NCI-H1417 treated with DMSO at 0.1 percent for 48 hours (cell line): ENCODE measurements around the gene WNT9B.

Source experiments
- DNase-seq: peaks from one replicate; lab custom pipeline; 2025; lab: John Stamatoyannopoulos, UW

The WNT9B gene

DNA sequence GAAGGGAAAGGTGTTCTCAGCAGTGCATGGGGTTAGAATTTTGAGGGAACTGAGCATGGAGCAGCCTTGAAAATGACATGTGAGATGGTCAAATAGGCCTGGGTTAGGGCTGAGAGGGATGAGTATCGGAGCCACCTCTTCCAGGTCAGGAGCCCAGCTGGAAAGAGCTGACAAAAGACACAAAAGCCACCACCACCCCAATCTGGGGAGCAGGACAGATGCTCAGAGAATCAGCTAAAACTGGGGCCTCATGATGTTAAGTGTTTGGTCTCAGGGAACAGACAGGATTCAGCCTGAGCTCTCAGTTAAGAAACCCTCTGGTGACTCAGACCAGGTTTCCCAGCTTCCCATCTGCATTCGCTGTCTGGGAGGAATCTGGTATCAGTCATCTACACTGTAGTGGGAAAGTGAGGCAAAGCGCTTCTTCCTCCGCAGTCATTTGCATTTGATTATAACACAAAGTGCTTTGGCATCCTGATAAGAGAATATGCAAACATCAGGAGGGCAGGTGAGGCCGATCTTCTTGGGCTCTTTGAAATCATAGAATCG lies 2.6 kb downstream of the WNT9B start:
- DNase-seq, result no peak

DNA sequence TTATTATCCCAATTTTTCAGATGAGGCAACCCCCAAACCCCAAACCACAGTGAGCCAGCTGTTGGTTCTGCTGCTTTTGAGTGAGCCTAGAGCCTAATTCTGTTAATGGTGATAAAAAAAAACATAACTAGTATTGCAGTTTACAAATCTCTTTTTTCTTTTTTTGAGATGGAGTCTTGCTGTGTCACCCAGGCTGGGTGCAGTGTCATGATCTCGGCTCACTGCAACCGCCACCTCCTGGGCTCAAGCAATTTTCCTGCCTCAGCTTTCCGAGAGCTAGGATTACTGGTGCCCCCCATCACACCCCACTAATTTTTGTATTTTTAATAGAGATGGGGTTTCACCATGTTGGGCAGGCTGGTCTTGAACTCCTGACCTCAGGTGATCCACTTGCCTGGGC lies 3.1 kb downstream of the WNT9B start:
- DNase-seq, result no peak

DNA sequence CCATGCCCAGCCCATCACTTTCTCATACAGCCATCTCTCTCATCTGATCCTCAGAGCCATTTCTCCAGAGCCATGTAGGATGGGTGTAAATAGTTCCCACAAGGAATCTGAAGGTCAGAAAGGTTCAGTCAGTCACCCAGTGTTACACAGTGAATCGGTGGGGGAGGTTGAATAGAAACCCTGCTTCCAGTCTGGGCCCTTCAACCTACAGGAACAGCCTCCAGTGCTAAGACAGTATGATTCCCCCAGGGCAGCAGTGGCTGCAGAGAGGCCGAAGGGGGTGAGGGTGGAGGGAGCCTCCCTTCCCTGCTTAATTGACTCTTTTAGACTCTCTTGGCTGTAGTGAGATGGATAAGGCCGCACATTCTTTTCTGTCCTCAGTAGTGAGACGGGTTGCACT lies 3.6 kb downstream of the WNT9B start:
- no peak for DNase-seq

DNA sequence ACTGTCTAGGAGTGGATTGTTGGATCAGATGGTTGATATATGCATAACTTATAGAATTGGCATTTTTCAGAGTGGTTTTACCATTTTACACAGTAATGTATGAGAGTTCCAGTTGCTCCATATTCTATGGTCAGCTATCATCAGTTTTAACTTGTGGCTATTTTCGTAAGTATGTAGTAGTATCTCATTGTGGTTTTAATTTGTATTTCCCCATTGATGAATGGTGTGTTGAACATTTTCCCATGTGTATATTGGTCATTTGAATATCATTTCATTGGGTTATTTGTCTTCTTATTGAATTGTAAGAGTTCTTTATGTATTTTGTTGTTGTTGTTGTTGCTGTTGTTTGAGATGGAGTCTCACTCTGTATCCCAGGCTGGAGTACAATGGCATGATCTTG lies 6.2 kb downstream of the WNT9B start:
- DNase-seq, result no peak

DNA sequence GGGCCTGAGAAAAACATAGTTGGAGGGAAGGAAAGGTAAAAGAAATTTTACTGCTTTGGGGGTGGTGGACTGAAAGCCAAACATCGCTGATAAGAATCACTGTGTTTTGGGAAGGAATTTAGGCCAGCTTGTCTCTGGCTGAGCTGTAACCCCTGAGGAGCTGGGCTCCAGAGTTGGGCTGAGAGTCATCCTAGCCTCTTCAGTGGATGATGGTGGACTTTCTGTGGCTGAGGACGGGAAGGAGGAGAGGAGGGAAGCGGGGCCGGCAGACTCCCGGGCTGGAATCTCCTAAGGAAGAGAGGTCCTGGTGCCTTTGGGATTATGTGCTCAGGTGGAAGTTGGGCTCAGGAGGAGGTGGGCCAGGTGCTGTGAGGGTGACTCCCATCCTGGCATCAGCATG lies 8.6 kb downstream of the WNT9B start:
- DNase-seq, result no peak

DNA sequence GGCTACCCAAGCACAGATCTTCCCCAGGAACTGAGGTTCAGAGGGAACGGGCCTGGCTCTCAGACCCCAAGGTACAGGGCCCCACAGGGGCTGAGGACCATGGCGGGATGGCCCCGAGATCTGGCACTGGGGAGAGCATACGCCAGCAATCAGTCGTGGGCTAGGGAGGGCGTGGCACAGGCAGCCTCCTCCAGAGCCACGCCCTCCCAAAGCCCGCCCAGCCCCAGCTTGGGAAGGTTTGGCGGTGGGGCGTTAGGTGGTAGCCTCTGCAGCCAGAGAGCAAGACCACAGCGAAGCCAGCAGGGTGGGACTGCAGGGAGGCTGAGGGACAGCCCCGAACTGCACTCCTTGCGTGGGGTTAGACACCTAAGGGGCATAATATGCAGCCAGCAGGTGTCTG lies 11.6 kb downstream of the WNT9B start:
- no peak for DNase-seq

DNA sequence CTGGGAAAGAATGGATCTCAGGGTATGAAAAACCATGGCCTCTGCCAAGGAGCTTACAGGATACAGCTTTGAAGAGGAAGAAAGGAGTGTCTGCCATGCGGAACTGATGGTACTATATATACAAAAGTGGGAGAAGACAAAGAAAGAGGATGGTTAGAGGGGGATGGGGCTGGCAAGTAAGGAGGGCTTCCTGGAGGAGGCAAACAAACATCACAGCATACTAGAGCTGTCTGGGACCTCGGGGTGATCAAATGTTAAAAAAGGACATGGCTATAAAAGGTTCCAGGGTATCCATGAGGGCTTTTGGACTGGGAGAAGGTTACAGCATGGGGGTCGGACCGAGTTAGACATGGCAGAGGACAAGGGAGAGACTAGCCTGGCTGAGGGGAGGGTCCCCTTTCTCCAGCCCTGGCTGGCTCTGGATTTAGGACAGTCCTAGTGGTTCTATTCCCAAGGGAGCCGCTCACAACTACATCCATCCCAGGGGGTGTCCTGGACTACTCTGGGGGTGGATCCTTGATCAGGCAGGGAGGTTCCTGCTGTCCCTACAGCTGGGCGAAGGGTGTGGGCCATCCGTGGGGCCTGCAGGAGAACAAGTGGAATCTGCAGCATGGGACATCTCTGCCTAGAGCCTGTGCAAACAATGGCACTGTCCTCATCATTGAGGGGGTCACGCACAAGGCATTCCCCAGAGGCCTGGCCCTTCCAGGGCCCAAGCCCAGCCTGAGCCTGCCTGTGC lies 12.2 kb downstream of the WNT9B start:
- DNase-seq, result no peak

DNA sequence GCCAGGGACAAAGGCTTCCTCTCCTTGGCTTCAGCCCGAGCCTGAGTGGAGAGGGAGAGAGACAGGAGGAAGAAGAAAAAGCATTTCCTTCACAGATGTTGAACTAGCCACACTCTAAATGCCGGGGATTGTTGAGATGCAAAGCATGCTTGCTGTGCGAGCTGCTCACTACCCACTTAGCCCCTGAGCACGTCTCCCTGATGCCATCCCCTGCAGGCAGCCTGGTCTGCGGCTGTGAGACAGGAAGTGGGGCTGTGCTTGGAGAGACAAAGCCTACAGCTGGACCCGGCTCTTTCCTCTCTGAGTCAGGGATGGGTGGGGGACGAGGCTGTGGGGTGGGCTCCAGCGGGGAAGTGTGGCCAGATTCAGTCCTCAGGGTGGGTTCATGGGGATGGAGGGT lies 13.7 kb downstream of the WNT9B start:
- DNase-seq, result no peak

DNA sequence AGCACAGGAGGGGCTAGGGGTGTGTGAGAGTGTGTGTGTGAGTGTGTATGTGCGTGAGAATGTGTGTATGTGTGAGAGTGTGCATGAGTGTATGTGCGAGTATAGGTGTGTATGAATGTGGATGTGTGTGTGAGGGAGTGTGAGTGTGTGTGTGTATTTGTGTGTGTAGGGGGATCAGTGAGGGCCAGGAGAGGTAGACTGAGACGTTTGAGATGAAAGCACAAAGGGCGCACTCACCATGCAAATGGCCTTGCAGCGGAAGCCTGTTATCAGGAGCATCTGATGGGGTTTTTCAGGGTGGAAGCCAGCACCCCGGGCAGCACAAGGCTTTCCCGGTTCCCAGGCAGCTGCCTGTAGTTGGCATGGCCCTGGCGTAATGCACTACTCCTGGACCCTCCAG lies 14.9 kb downstream of the WNT9B start:
- DNase-seq, result no peak

DNA sequence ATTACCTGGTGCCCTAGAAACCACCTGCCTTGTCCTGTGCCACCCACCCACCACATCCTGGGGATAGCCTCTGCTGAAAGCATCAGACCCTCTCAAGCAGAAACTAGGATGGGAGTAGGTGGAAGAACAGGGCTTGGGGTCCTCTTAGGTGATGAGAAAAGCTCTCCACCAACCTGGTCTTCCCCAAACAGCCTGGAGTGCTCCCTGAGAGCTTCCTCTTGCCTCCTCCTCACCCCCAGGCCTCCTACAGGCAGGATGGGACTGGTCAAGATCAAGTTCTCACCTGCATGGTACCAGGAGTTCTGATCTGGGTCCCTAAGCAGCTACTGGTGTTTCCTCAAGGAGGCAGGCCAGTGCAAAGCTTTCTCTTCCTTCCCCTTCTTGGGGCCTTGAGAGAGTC lies 15.4 kb downstream of the WNT9B start:
- no peak for DNase-seq

DNA sequence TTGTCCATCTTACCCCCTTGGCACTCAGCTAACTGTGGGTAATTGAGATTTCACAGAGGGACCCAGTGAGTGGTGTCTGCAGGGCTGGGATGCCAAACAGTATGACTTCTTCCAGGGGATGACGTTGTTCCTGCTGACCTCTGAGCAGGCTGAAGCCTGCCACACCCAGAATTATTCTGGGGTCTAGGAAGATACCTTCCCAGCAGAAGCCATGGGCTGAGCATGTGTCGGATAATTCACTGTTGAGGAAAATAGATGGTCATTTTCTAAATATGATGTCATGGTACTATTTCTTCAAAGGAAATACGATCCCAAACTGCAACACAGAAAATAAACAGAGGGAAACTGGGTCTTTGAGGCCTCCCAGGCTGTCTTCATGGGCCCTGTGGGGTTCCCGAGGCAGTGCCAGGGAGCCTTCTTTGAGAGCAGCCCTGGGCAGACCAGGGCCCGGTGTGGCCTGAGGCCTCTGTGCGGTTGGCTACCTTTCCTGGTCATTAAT lies 17.4 kb downstream of the WNT9B start:
- no peak for DNase-seq

DNA sequence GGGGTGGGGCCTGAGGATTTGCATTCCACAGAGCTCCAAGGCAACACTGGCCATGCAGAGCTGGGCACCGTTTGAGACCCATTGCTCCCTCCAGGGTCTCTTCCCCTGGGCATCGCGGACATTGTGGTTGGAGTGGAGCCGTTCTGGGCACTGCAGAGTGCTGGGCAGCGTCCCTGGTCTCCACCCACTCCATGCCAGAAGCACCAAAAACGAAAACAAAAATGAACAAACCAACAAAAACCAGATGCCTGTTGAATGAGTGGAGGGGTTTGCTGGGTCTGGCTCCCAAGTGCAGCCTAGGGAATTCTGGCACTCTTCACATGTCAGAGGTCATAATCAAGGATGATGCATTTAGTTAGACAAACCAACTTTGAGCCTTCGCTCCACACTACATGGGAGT lies 17.9 kb downstream of the WNT9B start:
- DNase-seq, result no peak

DNA sequence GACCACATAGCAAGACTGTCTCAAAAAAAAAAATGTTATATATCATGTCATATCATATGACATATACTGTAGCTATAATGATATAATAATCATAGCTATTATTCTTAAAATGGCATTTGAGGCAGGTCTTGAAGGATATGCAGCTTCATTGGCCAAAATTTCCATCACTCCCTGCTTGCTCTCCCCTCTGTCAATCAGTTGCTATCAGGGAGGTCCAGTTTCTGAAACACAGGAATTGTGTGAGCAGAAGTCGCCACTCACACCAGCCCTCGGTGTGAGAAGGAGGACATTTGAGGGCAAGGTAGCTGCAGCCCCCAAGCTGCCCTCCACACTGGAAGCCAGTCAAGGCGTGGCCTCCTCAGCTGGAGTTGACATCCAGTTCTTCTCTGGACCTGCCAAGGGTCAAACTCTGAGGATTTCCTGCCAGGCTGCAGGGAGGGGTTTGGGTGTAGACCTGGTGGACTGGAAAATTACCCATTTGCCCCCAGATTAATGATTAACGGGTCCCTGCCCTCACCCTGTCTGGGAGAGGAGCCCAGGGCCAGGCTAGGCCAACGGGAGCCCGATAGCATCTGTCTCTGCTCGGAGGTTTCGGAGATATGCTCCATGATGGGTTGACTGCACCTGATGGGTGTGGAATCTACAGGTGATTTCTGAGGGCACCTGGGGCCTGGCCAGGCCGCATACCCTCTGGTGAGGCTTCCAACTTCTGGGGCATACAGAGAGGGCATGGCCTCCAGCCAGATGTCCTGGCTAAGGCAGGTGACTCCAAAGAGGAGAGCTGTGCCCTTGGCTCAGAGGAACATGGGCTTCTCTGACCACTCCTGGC lies 18.8 kb downstream of the WNT9B start:
- no peak for DNase-seq

DNA sequence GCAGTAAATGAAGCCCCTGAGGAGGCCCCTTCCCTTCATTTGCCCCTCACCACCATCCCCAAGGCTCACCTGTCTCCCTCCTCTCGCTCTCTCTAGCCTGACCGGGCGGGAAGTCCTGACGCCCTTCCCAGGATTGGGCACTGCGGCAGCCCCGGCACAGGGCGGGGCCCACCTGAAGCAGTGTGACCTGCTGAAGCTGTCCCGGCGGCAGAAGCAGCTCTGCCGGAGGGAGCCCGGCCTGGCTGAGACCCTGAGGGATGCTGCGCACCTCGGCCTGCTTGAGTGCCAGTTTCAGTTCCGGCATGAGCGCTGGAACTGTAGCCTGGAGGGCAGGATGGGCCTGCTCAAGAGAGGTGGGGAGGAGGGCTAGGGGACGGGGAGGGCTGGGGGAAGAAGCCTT lies 21.0 kb downstream of the WNT9B start:
- DNase-seq, result no peak

DNA sequence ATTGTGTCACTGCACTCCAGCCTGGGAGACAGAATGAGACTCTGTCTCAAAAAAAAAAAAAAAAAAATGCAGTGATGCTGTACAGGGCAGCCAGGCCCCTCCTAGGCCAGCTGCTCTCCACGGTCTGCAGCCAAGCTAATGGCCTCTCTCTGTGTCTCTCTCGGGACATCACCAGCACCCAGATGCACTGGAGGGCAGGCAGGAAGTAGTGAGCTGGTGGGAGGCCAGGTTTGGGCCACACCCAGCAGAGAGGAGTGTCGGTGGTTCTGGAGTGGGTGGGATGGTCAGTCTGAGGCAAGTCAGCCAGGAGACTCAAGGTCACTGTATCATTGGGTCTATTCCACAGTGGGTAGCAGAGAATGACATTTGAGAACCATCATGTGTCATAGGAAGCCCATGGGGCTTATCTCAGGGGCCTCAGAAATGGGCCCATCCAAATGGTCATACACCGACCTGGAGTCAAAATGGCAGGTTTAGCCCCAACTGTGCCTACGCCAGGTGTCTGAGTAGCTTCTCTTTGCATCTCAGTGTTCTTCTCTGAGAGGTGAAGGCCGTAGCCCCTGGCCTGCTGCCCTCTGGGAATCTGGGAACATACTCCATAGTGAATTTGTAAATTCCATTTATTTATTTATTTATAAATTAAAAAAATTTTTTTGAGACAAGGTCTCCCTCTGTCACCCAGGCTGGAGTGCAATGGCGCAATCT lies 22.7 kb downstream of the WNT9B start:
- no peak for DNase-seq

DNA sequence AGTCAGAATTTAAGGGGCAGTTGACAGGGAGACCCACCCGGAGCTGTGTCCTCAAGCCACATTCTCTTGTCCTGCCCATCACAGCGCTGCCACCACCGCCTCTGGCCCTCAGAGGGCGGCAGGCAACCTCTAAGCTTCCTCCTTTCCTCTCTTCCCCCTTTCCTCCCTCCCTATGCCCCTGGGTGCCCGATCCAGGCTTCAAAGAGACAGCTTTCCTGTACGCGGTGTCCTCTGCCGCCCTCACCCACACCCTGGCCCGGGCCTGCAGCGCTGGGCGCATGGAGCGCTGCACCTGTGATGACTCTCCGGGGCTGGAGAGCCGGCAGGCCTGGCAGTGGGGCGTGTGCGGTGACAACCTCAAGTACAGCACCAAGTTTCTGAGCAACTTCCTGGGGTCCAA lies 23.5 kb downstream of the WNT9B start:
- no peak for DNase-seq

DNA sequence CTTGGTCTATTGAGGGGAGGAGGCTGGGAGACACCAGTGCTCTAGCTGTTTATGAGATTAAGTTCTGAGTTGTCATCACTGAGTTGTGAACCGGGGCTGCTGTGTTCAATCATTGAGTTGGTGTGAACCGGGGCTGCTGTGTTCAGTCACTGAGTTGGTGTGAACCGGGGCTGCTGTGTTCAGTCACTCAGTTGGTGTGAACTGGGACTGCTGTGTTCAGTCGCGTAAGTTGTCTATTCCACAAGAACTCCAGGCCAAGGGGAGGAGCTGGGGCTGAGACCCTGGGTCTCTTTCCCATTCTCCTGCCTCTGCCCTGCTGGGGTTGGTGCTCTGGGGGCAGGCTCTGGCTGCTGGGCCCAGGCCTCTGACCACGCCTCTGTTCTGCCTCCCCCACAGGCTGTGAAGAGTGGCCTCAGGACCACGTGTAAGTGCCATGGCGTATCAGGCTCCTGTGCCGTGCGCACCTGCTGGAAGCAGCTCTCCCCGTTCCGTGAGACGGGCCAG lies 24.5 kb downstream of the WNT9B start:
- no peak for DNase-seq

DNA sequence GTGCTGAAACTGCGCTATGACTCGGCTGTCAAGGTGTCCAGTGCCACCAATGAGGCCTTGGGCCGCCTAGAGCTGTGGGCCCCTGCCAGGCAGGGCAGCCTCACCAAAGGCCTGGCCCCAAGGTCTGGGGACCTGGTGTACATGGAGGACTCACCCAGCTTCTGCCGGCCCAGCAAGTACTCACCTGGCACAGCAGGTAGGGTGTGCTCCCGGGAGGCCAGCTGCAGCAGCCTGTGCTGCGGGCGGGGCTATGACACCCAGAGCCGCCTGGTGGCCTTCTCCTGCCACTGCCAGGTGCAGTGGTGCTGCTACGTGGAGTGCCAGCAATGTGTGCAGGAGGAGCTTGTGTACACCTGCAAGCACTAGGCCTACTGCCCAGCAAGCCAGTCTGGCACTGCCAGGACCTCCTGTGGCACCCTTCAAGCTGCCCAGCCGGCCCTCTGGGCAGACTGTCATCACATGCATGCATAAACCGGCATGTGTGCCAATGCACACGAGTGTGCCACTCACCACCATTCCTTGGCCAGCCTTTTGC lies 25.0 kb downstream of the WNT9B start:
- DNase-seq, result no peak

DNA sequence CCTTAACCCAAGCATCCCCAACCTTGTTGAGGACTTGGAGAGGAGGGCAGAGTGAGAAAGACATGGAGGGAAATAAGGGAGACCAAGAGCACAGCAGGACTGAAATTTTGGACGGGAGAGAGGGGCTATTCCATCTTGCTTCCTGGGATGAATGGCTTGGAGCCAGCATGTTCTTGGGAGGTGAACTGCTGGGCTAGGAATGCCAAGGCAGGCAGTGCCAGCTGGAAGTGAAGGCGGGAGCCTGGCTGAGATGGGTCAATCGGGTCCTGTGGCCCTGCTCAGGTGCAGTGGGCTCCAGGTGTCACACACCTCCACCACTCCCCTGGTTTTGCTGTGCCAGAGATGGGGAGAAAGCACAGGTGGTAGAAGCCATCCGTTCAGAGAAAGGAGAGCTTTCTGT lies 25.5 kb downstream of the WNT9B start:
- DNase-seq, result no peak

DNA sequence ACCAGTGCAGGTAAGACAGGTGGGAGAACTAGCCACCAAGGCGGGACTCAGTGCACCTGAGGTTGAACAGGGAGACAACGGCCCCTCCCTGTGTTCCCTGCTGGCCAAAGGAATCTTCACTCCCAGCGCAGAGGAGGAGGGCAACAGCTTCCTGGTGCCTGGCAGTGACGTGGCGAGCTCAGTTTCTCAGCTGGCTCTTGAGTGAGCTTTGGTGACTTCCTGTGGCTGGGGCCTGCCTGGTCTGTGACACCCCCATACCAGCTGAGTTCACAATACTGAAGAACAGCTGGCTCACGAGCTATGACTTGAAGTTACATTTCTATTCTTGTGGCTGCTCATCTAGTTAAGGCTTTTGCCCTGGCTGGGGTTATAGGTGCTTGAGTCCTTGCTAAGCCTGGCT lies 26.1 kb downstream of the WNT9B start:
- DNase-seq, result no peak

DNA sequence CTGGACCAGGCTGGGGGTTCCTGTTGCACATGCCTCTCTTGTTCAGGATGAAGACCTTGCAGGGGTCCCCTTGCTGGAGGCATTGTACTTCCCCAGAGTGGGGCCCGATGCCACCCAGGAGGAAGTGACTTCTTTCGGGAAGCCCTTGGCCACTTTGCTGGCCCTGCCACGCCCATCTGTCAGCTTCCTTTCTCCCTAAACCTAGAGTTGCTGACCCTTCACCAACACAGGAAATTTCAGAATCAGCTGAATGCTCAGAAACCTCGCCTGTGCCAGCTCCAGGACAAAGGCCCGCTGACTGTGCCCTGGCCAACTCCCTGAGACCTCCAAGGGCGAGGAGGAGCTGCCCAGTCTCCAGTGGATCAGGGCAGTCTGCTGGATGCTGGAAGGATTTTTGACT lies 26.7 kb downstream of the WNT9B start:
- DNase-seq, result no peak

DNA sequence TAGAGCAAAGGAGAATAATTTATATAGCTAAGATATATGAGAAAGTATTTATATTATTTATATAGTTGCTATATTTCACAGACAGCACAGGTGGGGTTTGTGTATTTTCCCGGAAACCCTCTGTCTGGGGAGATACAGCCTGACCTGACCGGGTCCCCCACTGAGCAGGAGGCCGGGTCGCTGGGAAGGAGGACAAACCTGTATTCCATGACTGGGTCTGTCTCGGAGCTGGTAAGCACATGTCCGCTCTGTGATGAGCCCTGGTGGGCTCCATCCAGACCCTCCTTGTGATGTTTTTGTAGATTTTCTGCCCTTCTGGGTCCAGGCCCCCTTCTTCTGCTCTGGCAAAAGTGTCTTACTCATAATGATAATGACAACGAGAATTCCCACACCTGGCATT lies 27.7 kb downstream of the WNT9B start:
- no peak for DNase-seq
